Activated effector memory CD4-positive, alpha-beta T cell treated with anti-CD3 and anti-CD28 coated beads, Interleukin-2, amount 50 U/mL, for 16 hours (primary cell): Measurements from ENCODE around the gene SMG6.
A peak's percentile ranks its signal among the peaks of the same experiment; 100 is the strongest.

Experiments
- DNase-seq: peaks from one replicate; pipeline ENCODE4 v3.0.0-alpha.2; 2020

The SMG6 gene

DNA sequence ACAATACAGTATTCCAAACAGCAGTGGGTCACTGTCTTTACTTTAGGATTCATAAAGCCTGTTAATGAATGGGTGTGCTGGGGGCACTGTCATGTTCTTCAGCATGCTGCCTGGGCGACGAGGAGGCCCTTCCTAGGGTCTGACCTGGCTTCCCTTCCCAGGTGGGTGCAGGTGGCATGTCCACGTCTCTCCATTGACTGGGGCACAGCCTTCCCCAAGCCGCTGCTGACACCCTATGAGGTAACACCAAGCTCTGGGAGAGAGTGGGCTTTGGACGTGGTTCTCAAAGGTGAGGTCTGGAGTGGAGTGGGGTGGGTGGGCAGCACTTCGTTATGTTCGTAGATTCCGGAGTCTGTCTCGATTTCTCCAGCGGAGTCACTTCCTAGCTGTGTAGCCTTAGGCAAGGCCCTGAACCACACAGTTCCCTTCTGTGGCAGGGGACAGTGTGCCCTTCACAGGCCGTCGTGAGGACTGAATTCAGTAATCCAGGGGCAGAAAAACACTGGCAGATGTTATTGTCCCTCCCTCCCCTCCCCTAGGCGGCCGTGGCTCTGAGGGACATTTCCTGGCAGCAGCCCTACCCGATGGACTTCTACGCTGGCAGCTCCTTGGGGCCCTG lies 262.5 kb downstream of the SMG6 start:
- no peak for DNase-seq

- DNase-seq, result no peak
Measured at GRCh38 chr17:2040219-2040827, 263.3 kb downstream of the SMG6 start.

- no peak for DNase-seq
Measured at GRCh38 chr17:2037155-2037554, 266.4 kb downstream of the SMG6 start.

DNA sequence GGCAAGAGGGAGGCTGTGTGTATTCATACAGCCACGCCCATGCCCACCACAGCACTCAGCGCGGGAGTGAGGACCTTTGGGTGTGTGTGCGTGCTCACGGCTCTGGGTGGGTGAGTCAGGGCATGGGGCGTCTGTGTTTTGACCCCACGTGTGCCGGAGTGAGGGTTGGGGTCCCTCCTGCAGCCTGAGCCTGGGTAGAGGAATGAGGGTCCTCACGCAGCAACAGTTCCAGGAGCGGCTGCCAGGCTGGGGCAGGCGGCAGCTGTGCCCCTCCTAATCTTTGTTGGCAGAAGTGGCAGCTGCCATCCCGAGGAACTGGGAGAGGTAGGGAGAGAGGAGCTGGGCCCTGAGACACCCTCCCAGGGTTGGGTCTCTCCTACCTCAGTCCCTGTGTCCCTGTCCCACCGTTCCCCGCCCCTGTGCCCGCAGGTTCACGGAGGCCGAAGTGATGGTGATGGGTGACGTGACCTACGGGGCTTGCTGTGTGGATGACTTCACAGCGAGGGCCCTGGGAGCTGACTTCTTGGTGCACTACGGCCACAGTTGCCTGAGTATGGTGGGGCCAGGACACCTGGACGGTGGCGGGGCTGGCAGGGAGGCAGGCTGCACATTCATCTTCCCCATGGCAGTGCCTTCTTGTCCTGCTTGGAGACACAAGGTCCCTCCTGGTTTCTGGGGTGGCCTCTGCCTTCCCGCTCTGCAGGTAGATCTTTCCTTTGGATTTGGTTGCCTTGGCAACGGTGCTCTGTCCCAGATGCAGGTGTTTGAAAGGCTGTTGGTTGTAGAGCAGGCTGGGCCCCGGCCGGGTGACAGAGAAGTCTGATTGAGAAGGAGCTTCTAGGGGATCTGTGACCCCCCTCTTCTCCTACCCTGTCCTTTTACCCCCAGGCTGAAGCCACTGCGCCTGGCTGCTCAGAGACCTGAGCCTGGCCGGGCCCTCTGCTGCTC lies 267.8 kb downstream of the SMG6 start:
- no peak for DNase-seq

DNA sequence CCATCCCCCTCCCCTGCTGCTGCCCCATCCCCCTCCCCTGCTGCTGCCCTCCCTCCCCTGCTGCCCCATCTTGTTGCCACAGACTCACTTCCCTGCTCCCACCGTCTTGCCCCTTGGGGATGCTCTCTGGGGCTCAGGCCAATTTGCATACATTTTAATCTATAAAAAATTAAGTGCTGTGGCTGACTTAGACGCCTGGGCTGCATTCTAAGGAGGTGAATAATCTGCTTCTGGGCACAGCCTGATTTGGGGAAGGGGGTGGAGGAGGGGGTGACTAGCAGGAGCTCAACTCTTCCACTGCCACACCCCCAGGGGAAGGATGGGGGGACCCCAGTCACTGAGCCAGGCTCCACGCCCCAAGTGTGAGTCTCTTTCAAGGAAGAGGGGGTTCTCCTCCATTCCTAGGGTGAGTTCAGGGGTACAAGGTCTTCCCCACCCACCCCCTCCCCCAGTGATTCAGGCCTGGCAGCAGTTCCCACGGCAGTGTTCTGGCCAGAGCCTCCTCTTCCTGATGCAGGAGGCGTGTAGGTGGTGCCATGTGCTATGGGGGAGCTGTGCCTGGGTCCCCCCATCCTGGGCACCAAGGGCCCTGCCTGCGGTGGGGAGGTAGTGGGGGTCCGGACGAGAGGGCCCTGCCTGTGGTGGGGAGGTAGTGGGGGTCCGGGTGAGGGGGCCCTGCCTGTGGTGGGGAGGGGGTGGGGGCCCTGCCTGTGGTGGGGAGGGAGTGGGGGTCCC lies 268.6 kb downstream of the SMG6 start:
- no peak for DNase-seq

DNA sequence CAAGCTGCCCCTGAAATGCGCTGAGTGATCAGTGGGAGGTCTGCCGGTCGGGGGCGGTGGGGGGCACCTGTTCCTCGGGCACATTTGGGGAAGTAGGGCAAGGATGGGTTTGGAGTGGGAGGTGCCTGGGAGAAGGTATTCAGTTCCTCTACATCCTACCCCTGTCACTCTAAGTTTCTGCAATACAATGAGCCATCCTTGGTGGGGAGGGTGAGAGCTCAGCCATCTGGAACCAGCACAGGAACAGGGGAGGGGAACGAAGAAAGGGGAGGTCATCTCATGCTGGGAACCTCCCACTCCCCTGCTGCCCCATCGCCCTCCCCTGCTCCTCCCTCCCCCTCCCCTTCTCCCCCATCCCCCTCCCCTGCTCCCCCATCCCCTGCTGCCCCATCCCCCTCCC lies 269.4 kb downstream of the SMG6 start:
- DNase-seq, result no peak

GRCh38 chr17:2033153-2033552 lies 270.4 kb downstream of the SMG6 start:
- DNase-seq, result no peak

DNA sequence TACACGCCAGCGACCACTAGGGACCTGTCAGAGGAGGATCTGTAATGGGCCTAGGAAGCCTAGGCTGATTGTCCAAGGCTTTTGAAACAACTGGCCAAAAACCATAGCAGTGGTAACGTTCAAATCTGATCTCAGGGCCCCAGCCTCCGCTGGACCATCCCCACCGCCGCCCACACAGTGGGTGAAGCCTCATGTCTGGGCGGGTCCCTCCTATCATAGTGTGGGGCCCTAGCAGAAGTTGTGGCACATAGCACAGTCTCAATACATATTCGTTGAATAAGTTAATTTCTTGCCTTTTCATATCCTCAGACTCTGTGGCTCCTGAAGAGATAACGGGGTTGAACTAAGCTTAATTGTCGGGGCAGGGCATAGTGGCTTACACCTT lies 272.8 kb downstream of the SMG6 start:
- DNase-seq, result peak; percentile 80

DNA sequence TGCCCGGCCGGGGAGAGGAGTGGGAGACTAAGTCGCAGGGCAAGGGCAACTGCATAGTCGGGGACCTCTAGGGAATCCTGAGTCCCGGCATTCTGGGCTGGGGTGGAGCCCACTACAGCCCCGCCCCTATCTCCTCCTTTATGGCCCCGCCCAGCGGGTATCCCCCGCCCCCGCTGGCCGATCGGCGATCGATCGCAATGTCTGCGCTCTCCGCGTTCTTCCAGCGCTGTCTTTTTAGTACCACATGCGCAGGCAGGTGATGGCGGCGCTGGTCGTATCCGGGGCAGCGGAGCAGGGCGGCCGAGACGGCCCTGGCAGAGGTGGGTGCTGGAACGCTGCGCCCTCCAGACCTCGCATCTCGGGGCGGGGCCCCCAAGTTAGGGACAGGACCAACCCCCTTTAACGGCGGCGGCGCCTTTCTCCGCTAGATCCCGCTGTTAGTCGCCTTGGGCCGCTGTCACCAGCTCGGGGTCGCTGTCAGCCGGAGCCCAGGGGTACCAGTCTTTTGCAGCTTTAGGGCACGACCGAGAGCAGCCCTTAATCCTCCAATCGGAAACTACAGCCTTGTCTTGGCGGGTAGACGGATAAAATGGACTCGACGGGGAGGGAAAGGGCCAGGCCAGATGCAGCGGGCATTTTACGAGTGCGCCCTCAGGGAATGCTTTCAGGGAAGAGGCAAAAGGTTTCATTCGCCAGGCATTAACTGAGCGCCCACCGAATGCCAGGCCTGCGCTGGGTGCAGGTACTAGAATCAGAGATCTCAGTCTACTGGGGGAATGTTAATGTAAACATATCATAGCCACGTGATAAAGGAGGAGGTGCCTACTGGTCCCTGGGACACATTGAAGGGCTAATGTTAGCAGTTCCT lies 273.4 kb downstream of the SMG6 start, which contains the start of gene DPH1:
Gene DPH1 (plus strand): TSS at position 243 of the 868 bp plus-strand sequence. CDS start 17 bp downstream, at position 260.
- peak; percentile 96 for DNase-seq

- no peak for DNase-seq
Measured at GRCh38 chr17:2028737-2029136, 274.8 kb downstream of the SMG6 start.

GRCh38 chr17:2028234-2028614 lies 275.4 kb downstream of the SMG6 start:
- DNase-seq, result no peak

- DNase-seq, result no peak
Measured at GRCh38 chr17:2027528-2028233, 275.9 kb downstream of the SMG6 start.

GRCh38 chr17:2025622-2026309 lies 277.8 kb downstream of the SMG6 start:
- peak; percentile 69 for DNase-seq

DNA sequence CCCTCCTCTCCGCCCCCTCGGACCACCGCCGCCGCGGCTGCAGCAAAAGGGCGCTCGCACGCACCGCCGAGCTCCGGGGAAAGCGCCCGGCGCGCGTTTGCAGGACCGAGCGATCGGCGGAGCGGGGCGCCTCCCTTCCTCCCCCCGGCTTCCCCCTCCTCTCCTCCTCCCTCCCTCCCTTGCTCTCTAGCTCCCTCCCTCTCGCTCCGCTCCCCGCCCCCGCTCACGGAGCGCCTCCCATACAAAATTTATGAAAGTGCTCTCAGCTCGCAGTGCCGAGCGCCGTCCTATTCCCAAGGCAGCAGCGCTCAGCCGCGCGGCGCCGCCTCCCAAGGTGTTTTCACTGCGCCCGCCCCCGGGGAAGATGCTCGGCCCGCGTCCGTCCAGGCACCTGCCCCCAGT lies 278.4 kb downstream of the SMG6 start, which contains the start of gene RTN4RL1:
Gene RTN4RL1 (minus strand): TSS at position 115 of the 402 bp plus-strand sequence. CDS start 469 bp downstream, outside the sequence.
- peak; percentile 90 for DNase-seq

- DNase-seq, result no peak
Measured at GRCh38 chr17:2024572-2025219, 278.9 kb downstream of the SMG6 start.

GRCh38 chr17:2023692-2024571 lies 279.7 kb downstream of the SMG6 start:
- peak; percentile 73 for DNase-seq

DNA sequence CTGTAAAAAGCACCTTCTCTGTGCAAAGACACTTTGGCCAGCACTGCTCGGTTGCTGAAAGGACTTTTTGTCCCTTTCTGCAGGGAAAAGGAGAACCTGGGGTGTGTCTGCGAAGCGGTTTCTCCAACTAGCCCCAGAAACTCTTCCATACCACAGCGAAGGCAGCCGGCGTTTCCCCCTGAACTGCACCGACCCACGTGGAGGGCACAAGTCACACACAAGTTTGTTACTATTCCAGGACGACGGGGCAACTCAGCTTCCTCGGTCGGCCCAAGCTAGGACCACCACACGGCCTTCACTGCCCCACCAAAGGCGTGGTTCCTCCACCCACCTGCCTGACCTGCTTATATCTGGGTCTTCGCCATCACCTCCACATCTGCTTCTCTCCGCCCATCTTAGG lies 280.3 kb downstream of the SMG6 start:
- DNase-seq, result no peak

DNA sequence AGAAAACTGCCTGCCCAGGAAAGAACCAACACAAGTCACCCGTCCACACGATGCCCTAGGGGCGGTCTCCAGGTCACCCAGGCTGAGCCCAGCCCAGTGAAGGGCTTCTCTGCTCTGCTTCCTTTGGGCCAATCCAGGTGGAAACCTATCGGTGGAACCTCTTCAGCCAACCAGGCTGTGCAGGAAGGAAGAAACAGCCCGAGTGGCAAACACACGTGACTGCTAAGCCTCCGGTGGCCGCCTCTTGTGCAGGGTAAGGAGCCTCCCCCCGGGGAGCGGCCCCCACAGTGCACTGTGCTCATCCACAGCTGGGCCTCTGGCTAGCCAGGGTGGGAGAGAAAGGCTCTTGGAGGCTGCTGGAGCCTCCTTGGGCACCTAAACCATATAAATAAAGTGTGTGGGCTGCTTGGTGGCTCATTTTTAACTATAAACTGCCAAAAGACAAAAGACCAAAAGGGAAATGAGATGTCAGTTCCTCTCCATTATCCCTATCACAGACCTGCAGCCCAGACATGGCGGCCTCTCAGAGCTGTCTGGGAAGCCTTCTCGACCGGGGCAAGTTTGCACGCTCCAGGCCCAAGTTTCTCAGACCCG lies 280.8 kb downstream of the SMG6 start:
- no peak for DNase-seq

DNA sequence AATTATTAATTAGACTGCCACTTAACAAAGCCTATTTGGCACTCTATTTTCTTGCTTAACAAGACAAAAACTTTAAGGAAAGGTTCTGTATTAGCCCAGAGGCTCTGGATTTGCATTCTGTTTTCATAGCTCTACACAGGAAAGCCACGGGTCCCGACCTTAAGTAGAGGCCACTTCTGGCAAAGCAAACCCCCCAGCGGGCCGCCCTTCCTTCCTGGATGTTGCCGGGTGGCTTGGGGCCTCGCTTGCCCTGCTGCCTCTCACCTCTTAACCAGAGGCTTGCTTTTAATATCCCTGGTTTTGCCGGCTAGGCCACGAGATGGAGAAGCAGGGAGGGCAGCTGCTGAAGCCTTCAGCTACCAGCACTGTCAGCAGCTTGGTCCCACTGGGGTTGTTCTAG lies 282.9 kb downstream of the SMG6 start:
- no peak for DNase-seq
